Measurements from ENCODE around the gene PNPLA7.
A peak's percentile ranks its signal among the peaks of the same experiment; 100 is the strongest.
"Not testable (repeated sequence)": the region's sequence is repeated elsewhere in the genome, so short reads cannot be mapped to it uniquely, and the experiment has no call there.

The PNPLA7 gene

GRCh38 chr9:137459152-137459600 lies 91.0 kb downstream of the PNPLA7 start, which contains the start of gene NSMF:
Gene NSMF, minus strand, starts transcription at chr9:137459334. Its CDS starts 232 bp downstream, at chr9:137459102.
- peak; percentile 96 for DNase-seq

GRCh38 chr9:137458194-137459151 lies 91.7 kb downstream of the PNPLA7 start:
- peak; percentile 47 for DNase-seq

- DNase-seq = no peak
Observed at GRCh38 chr9:137457406-137458193, 92.6 kb downstream of the PNPLA7 start.

- DNase-seq = no peak
Observed at GRCh38 chr9:137456864-137457405, 93.3 kb downstream of the PNPLA7 start.

GRCh38 chr9:137456061-137456863 lies 93.9 kb downstream of the PNPLA7 start:
- no peak for DNase-seq

GRCh38 chr9:137455359-137455991 lies 94.7 kb downstream of the PNPLA7 start:
- DNase-seq = no peak

- no peak for DNase-seq
Observed at GRCh38 chr9:137454597-137455358, 95.4 kb downstream of the PNPLA7 start.

- DNase-seq = peak; percentile 74
Observed at GRCh38 chr9:137454145-137454596, 96.0 kb downstream of the PNPLA7 start.

- DNase-seq = peak; percentile 92
Observed at GRCh38 chr9:137453643-137454081, 96.5 kb downstream of the PNPLA7 start.

- no peak for DNase-seq
Observed at GRCh38 chr9:137452761-137453642, 97.2 kb downstream of the PNPLA7 start.

GRCh38 chr9:137452006-137452760 lies 98.0 kb downstream of the PNPLA7 start:
- peak; percentile 45 for DNase-seq

GRCh38 chr9:137451264-137452005 lies 98.8 kb downstream of the PNPLA7 start:
- not testable (repeated sequence) for DNase-seq

GRCh38 chr9:137450539-137451222 lies 99.5 kb downstream of the PNPLA7 start:
- DNase-seq = peak; percentile 56

- DNase-seq = peak; percentile 73
Observed at GRCh38 chr9:137449931-137450538, 100.2 kb downstream of the PNPLA7 start.

- no peak for DNase-seq
Observed at GRCh38 chr9:137449081-137449844, 100.9 kb downstream of the PNPLA7 start.

- no peak for DNase-seq
Observed at GRCh38 chr9:137448602-137448962, 101.6 kb downstream of the PNPLA7 start.
